GM12878 (cell line): Measurements from ENCODE around the gene DLG2. TPM values are rescaled to one million over a fixed set of nuclear protein-coding genes. Genes with fewer than 3 reads are reported as not detected.

Experiments
- ATAC-seq: fragments of 200-7000 bp; cut with Tn5 transposase; 3 replicates; pipeline ENCODE4 v1.9.1; 2020; ENCODE audit warnings: mild to moderate bottlenecking, moderate library complexity
- BruUV-seq: library from RNA; stranded (reverse); fragments of 400-500 nt; replicated peaks from 2 replicates; lab custom pipeline; 2021; lab: Mats Ljungman, UMichigan
- CTCF ChIA-PET: fragments of 300-600 bp; sonication (Branson Sonifier 250); formaldehyde crosslinking; extraction: SDS; loops from one replicate; lab custom pipeline; 2021; ENCODE audit warnings: inconsistent platforms; lab: Yijun Ruan, JAX
- POLR2A ChIA-PET: fragments of 350-600 bp; formaldehyde crosslinking; extraction: SDS; loops from one replicate; lab custom pipeline; 2021; ENCODE audit warnings: inconsistent platforms; lab: Charles Lee
- RAD21 ChIA-PET: fragments of 300-600 bp; sonication (Branson Sonifier 250); formaldehyde crosslinking; loops from one replicate; lab custom pipeline; 2023; ENCODE audit warnings: antibody characterized with exemption; ENCODE audit not compliant: unreplicated experiment; lab: Charles Lee
- SMC1A ChIA-PET: fragments of 300-600 bp; sonication (Branson Sonifier 250); formaldehyde crosslinking; loops from one replicate; lab custom pipeline; 2023; ENCODE audit not compliant: unreplicated experiment, uncharacterized antibody; lab: Charles Lee
- DNase-seq: peaks from one replicate; pipeline ENCODE4 v3.0.0-alpha.2; 2011; ENCODE audit warnings: low read depth, low spot score
- FAIRE-seq: peaks from 3 replicates; lab custom pipeline; 2011; peaks lifted over from hg19 to GRCh38; lab: Jason Lieb, UNC
- H2AFZ ChIP-seq: 2 replicates; pipeline ENCODE4 v1.6.0; 2011; ENCODE audit warnings: low read depth, low read length, control low read depth; ENCODE audit not compliant: control insufficient read depth
- H3K27ac ChIP-seq: 2 replicates; pipeline ENCODE4 v1.5.1; 2011; ENCODE audit warnings: control low read depth; ENCODE audit not compliant: control insufficient read depth, insufficient read depth
- H3K27me3 ChIP-seq, 2 experiments: replicated peaks in 1 of 2; 2 replicates each; pipeline versions ENCODE4 v1.6.0 to v1.6.1; 2011; ENCODE audit warnings: low read length in 1 of 2; ENCODE audit not compliant: control insufficient read depth in 2 of 2, insufficient read depth in 2 of 2
- H3K36me3 ChIP-seq, 2 experiments: 2 replicates each; pipeline ENCODE4 v1.5.1; 2011; ENCODE audit warnings: low read length in 1 of 2; ENCODE audit not compliant: control insufficient read depth in 2 of 2, insufficient read depth in 2 of 2
- H3K4me1 ChIP-seq: 2 replicates; pipeline ENCODE4 v1.6.1; 2011; ENCODE audit warnings: mild to moderate bottlenecking, low read length, moderate library complexity, mixed read lengths; ENCODE audit not compliant: control insufficient read depth, insufficient read depth
- H3K4me2 ChIP-seq: 2 replicates; pipeline ENCODE4 v1.6.0; 2011; ENCODE audit warnings: control low read depth; ENCODE audit not compliant: control insufficient read depth, insufficient read depth
- H3K4me3 ChIP-seq: fragments of 200-600 bp; sonication (generic); 2 replicates; pipeline ENCODE4 v1.5.1; 2016
- H3K79me2 ChIP-seq: 2 replicates; pipeline ENCODE4 v1.6.0; 2011; ENCODE audit warnings: low read length; ENCODE audit not compliant: control insufficient read depth, insufficient read depth
- H3K9ac ChIP-seq: 2 replicates; pipeline ENCODE4 v1.8.0; 2011; ENCODE audit warnings: low read length, control low read depth, mixed read lengths; ENCODE audit not compliant: control insufficient read depth, insufficient read depth
- H3K9me3 ChIP-seq: replicated peaks from 3 replicates; pipeline ENCODE4 v1.5.1; 2011; ENCODE audit warnings: mild to moderate bottlenecking, low read length; ENCODE audit not compliant: control insufficient read depth, insufficient read depth
- H4K20me1 ChIP-seq: 2 replicates; pipeline ENCODE4 v1.6.0; 2011; ENCODE audit not compliant: control insufficient read depth, insufficient read depth
- CREM ChIP-seq: IDR thresholded peaks from 2 replicates; pipeline ENCODE4 v1.6.1; 2014; ENCODE audit warnings: antibody characterized with exemption, low read depth
- IRF3 ChIP-seq: fragments of 450-650 bp; IDR thresholded peaks from 2 replicates; pipeline ENCODE4 v1.6.1; 2014; ENCODE audit warnings: mild to moderate bottlenecking
- REST ChIP-seq: IDR thresholded peaks from 2 replicates; pipeline ENCODE4 v1.6.1; 2012; ENCODE audit warnings: mild to moderate bottlenecking, low read depth, low read length
- SMC3 ChIP-seq: IDR thresholded peaks from 2 replicates; pipeline ENCODE4 v1.6.1; 2011; ENCODE audit warnings: low read length, improper control_type of control experiment, borderline replicate concordance
- TAF1 ChIP-seq: IDR thresholded peaks from 2 replicates; pipeline ENCODE4 v1.6.1; 2011; ENCODE audit warnings: mild to moderate bottlenecking, low read depth, low read length, borderline replicate concordance
- ZBED1 ChIP-seq: IDR thresholded peaks from 2 replicates; pipeline ENCODE4 v1.6.1; 2016; ENCODE audit warnings: borderline replicate concordance
- WGBS: methylation state at CpG from one replicate; pipeline ENCODE4 v1.1.6; 2016; ENCODE audit warnings: low lambda C conversion rate; ENCODE audit not compliant: insufficient replicate concordance, insufficient coverage; ENCODE audit errors: missing lambda C conversion rate; 5-methylcytosine and 5-hydroxymethylcytosine counted together
- in situ Hi-C: fragments of 300-500 bp; cut with MboI; formaldehyde crosslinking; loops from 9 replicates; pipeline ENCODE4 v1.14.3; 2018; ENCODE audit warnings: mixed read lengths
- intact Hi-C: fragments of 100-400 bp; cut with micrococcal nuclease; formaldehyde crosslinking; loops from one replicate; pipeline ENCODE4 v1.14.2; 2022; ENCODE audit not compliant: unreplicated experiment
- polyA plus RNA-seq, 11 experiments: library from polyadenylated mRNA; depleted of rRNA in 4 of 11; unstranded in 6 of 11; stranded (reverse) in 5 of 11; fragments of >200 nt; fragmentation: Nextera tagmentation in 4 of 11; fragmentation: Illumina TruSeq in 1 of 11; extraction: Ambion mirVana in 4 of 11; extraction: Trizol in 1 of 11; gene quantifications; 1 replicate in 1 of 11; 2 replicates in 10 of 11; pipeline versions ENCODE4 v1.2.1 to v1.2.3, GENCODE V29; 2011 to 2016; ENCODE audit warnings: inconsistent platforms in 2 of 11, missing spikeins in 2 of 11, low read depth in 1 of 11
- total RNA-seq, 4 experiments: library from RNA; depleted of rRNA in 3 of 4; stranded (reverse); fragments of >200 nt in 3 of 4; fragmentation: Illumina TruSeq in 1 of 4; extraction: Trizol in 1 of 4; gene quantifications; 2 replicates each; pipeline versions ENCODE4 v1.2.1 to v1.2.3, GENCODE V29; 2013 to 2021

The DLG2 gene
- total and polyA plus RNA-seq, 10 of the 15 experiments (the other 5 are each of a cell fraction or from before 2014, with no cell fraction given) = 0.09 to 0.98 (median 0.35) TPM

- Histone ChIP-seq H3K36me3 (no peaks in the 10 kb centered on the region), H3K4me2 (no peak overlapping the region), H3K4me1 (no peaks in the 10 kb centered on the region), H3K27ac (no peak overlapping the region), H2AFZ (no peak overlapping the region), H3K27me3 (no peaks in the 10 kb centered on the region), H3K4me3 (no peak overlapping the region), H3K9me3 (no peaks in the 10 kb centered on the region), H3K9ac (no peak overlapping the region), H4K20me1 (no peaks in the 10 kb centered on the region), H3K79me2 (no peaks in the 10 kb centered on the region)
- no peak for FAIRE-seq
- no TSS peak for BruUV-seq
- ChIA-PET SMC1A (no interaction called here), POLR2A (no interaction called here), CTCF (no interaction called here), RAD21 (no interaction called here)
- WGBS = 5% methylated on average over 3 of the region's 3 CpGs
- ATAC-seq = no peak
- in situ Hi-C loops (no loop called here), intact Hi-C loops (no loop called here)
- TF ChIP-seq TAF1 (no peak), REST (no peak), IRF3 (no peak), SMC3 (no peak), CREM (no peak), ZBED1 (no peak)
- DNase-seq = no peak
These were observed 220.3 kb downstream of the DLG2 start for GRCh38 chr11:85406841-85407240.
